NCI-H510A treated with DMSO at 0.1 percent for 48 hours (cell line): ENCODE results near the gene DNMT1.
A peak's percentile ranks its signal among the peaks of the same experiment; 100 is the strongest.

Source experiments
- DNase-seq: peaks from one replicate; lab custom pipeline; 2025; lab: John Stamatoyannopoulos, UW

Gene DNMT1

DNA sequence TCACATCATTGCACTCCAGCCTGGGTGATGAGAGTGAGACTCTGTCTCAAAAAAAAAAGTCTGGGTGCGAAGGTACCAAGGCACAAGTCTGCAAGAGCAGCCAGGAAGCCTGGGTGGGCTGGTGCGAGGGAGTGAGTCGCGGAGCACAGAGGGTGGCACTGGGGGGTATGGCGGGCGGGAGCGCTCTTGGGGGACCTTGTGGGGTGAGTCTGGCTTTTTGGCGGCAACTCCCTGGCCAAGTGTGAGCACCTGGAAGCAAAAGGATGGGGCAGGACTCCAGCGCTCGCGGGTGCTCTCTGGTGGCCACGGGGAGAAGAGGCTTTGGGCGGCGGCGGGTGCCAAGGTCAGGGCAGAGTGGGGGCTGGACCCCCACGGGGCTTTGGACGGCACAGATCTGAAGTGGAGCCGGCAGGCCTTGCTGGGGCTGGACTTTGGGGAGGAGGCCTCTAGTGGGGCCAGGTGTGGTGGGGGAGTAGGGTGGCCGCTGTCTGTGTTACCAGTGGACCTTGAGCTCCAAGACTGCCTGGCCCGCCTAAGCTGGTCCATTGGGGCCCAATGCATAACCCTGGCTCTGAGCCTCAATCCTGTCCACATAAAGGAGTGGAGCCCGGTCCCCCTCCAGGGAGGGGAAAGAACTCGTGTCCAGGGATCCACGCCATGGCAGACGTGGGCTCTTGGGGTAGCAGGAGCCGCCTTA lies 81.7 kb downstream of the DNMT1 start:
- peak; percentile 12 for DNase-seq

DNA sequence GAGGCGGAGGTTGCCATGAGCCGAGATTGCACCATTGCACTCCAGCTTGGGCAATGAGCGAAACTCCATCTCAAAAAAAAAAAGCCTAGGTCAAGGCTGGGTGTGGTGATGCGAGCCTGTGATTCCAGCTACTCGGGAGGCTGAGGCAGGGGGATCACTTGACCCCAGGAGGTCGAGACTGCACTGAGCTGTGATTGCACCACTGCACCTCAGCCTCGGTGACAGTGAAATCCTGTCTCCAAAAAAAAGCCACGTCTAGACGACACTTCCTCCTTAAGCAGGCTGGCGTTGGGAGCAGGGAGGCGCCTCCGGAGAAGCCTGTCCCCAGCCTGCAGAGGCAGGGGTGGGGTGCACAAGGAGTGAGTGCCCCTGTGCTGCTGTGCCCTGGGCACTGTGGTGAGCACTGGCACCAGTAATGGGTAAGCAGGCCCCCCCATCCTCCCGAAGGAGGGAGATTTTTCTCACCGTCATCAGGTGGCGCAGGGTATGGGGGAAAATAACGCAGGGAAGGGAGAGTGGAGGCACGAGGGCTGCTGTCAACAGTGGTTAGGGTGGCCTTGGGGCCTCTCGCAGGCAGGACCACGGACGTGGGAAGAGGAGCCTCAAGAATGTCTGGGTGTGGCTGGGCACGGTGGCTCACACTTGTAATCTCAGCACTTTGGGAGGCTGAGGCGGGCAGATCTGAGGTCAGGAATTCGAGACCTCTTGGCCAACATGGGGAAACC lies 82.6 kb downstream of the DNMT1 start:
- DNase-seq = no peak

DNA sequence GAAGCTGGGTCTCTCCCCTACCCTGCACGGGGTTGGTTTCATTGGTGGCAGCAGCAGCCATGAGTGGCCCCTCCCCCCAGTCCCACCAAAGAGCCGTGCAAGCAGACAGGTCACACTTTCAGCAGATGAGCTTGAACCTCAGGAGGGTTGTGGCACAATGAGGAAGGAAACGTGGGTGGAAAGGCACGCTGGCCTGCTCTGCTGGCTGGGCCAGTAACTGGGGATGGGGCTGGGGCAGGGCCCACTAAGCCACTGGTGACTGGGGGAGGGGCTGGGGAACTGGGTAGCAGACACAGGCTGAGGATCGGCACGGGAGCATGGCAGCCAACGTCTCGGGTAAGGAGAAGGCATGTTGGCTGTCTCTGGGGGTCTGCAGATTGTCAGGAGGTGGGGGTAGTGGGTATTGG lies 83.3 kb downstream of the DNMT1 start, which contains the start of gene P2RY11:
P2RY11 (plus strand) TSS at position 289 of the 407 bp plus-strand sequence; CDS start at position 318, 29 bp downstream.
- no peak for DNase-seq

DNA sequence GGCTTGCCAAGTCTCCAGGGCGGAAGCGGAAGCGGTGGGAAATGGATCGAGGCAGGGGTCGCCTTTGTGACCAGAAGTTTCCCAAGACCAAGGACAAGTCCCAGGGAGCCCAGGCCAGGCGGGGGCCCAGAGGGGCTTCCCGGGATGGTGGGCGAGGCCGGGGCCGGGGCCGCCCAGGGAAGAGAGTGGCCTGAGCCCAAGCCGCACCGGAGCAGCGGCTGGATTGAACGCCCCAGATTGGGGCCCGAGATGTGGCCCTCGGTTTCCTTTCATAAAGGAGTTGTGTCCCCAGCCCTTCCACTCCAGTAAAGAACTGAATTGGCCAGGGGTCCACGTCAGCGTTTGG lies 83.8 kb downstream of the DNMT1 start:
- DNase-seq = no peak

DNA sequence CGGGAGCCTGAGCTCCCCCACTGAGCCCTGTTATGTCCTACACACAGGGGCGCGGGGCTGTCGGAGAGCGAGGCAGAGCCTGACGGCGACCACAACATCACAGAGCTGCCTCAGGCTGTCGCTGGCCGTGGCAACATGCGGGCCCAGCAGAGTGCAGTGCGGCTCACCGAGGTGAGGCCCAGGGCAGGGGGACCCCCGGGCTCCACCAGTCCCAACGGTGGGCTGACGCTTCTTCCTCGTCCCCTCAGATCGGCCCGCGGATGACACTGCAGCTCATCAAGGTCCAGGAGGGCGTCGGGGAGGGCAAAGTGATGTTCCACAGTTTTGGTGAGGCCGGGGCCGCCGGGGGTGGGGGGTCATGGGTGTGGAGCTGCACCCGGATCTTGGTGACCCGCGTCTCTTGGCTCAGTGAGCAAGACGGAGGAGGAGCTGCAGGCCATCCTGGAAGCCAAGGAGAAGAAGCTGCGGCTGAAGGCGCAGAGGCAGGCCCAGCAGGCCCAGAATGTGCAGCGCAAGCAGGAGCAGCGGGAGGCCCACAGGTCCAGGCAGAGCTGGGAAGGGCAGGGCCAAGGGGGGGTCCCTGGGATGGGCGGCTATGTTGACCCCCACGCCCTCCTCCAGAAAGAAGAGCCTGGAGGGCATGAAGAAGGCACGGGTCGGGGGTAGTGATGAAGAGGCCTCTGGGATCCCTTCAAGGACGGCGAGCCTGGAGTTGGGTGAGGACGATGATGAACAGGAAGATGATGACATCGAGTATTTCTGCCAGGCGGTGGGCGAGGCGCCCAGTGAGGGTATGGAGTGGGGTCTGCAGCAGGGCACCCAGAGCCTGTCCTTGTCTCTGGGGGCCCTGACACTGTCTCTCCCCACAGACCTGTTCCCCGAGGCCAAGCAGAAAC lies 84.4 kb downstream of the DNMT1 start:
- DNase-seq = no peak

DNA sequence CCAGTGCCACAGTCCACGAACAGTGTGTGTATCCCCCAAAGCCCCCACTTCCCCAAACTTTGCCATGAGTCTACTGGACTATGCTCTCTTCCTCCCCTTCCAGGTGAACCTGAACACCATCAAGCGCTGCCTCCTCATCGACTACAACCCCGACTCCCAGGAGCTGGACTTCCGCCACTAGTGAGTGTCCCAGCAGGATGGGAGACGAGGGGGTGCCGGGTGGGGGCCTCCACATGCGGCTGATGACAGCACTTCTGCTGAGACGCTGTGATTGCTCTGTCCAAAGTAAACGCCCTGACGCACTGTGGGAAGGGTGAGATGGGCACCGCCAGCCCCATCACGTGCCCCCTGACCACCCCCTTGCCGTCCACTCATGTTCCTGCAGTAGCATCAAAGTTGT lies 85.2 kb downstream of the DNMT1 start:
- DNase-seq = no peak

DNA sequence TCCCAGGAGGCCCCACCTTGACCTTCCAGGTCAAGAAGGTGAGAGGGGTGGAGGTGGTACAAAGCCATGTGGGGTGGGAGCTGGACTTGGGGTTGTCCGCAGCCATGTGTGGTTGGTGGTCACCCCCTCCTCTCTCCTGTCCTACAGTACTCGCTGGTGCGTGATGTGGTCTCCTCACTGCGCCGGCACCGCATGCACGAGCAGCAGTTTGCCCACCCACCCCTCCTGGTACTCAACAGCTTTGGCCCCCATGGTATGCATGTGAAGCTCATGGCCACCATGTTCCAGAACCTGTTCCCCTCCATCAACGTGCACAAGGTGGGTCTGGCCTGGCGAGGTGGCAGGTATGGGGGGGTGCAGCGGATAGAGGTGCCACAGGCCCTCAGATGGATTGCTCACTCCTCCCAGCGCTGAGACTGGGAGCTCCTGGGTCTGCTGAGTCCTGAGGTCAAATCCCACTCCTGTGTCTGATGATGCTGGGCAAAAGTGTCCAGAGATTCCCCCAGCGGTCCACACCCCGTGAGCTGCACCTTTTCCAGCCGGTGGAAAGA lies 86.9 kb downstream of the DNMT1 start:
- DNase-seq = no peak

DNA sequence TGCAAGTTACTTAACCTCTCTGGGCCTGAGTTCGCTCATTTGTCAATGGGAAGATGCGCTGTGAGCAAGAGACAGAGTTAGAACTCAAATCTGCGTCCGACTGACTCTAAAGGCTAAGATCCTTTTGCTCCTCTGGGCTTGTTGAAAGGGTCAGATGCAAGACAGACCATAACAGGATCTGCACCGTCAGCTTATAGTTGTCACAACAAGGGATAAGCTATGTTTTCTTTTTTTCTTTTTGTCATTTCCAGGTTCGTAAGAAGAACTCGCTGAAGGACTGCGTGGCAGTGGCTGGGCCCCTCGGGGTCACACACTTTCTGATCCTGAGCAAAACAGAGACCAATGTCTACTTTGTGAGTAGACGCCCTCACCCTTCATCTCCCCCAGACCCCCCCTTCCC lies 87.5 kb downstream of the DNMT1 start:
- no peak for DNase-seq

DNA sequence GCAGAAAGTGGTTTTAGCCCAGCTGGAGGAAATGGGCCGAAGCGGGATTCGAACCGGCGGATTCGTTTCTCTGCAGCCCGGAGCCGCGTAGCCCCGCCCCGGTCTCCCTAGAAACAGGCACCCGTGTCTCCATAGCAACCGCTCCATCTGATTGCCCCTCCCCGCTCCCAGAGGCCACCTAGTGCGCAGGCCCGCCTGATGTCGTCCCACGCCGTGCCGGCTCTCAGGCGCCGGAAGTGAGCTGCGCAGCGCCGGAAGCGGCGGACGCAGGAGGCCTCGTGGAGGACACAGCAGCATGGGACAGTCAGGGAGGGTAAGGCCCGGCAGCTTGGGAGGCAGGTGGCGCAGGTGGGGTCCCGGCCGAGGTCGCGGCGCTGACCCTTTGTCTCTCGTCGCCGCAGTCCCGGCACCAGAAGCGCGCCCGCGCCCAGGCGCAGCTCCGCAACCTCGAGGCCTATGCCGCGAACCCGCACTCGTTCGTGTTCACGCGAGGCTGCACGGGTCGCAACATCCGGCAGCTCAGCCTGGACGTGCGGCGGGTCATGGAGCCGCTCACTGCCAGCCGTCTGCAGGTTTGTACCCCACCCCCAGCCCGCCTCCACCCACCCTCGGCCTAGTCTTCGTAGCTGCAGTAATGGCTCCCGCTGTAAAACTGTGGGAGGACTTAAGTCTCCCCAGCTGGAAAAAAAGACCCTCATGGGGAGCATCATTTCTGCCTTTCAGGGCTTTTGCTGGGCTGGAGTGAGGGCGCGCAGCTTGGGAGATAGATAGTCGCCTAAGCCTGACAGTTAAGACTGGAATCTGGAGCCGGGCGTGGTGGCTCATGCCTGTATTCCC lies 88.4 kb downstream of the DNMT1 start, which contains the start of gene PPAN:
PPAN (plus strand) TSS at position 263 of the 837 bp plus-strand sequence; CDS start at position 296, 33 bp downstream.
- DNase-seq = peak; percentile 93

DNA sequence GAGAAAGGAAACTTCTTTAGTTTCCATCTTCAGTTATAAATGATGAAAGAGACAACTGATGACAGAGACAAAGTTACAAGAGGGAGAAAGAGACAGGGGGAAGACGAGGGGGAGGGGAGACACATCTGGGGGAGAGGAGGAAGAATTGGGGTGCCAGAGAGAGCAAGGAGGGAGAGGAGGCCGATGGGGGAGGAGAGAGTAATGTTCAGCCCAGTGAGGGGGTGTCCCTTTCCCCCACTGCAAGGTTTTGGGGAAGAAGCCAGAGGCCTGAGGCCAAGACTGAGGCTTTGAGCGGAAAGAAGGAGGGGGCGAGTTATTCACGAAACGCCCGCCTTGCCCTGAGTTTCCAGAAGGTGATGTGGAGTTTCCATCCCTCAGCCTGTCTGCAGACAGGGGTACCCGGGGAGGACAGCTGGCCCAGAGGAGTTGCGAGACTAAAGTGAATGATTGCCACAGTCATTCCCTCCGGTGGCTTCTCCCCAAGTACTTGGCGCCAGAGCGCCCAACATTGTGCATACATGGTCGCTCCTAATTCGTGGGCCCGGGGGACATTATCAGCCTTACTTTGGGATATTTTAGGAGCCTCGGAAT lies 89.1 kb downstream of the DNMT1 start:
- no peak for DNase-seq

DNA sequence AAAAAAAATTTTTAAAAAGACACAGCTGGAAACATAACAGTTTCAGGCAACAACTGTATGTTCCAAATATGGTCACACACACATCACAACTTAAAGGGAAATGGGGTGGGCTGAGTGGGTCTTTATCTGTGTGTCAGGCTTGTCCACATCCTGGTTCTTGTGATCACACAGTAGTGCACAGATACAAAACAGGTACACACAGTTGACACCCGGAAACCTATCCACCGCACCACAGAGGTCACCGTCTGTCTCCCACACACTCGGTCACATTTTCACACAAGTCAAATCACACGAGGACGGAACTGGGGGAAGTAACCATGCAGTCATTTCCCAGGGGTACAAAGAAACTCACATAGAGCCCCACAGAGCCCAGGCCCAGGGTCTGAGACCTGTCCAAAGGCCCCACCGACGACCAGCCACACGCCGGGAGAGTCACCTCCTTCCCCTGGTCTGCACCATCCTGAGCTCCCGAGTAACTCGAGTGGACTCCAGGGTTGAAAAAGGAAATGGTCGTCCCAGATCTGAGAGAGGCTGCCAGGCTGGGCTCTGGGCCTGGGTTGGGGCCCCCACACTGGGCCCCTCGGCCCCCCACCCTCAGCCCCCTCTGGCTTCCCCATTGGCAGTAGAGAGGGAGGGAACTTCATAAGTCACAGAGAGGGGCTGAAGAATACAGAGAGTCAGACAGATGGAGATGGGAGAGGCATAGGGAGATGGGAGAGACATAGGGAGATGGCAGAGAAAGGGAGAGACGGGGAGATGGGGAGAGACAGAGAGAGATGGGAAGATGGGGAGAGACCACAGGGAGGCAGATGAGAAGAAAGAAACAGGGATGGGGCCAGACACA lies 89.9 kb downstream of the DNMT1 start:
- DNase-seq = no peak

DNA sequence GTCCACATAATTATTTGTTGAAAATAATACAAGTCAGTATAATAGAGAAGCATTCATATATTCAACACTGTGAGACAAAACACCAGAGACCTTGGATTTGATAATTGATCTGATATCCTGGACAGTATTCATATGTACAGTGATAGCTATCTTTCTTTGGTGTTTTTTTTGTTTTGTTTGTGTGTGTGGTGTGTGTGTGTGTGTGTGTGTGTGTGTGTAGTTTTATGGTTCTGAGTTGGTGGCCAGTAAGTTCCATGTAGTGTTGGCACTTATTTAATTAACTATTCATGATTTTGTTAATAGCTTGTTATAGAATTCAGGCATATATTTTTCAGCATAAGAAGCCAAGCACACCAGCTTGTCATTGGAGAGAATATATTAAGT lies 90.6 kb downstream of the DNMT1 start:
- DNase-seq = no peak

DNA sequence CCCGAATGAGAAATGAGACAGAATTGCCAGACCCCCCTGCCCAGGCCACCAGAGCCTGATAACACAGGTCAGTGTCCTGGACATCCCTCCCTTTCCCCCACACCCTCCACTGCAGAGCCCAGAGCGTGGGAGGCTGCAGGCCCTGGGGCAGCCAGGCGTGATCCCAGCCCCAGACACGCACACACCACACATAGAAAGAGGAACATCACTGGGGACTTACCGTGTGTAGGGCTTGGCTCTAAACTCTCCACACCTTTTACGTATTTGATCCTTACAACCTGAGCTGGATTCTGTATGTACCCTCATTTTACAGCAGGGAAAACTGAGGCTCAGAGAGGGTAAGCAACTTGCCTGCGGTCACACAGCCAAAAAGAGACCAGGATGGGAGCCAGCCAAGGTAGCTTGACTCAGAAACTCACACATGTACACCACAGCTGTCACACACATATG lies 91.9 kb downstream of the DNMT1 start:
- DNase-seq = no peak

DNA sequence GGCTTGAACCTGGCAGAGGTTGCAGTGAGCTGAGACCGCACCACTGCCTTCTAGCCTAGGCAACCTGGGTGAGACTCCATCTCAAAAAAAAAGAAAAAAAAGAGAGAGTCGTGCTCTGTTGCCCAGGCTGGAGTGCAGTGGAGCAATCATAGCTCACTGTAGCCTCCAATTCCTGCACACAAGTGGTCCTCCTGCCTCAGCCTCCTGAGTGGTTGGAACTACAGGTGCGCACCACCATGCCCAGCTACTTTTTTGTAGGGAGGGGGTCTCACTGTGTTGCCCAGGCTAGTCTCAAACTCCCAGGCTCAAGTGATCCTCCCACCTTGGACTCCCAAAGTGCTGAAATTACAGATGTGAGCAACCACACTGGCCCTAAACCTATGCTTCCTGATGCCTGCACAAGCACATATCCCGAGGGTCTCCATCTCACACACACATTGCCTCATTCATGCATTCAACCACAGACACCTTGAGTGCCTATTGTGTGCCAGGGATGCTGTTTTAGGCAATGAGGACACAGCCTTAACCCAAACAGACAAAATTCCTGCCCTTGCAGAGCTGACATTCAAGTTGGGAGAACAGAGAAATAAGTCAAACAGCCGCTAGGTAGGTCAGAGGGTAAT lies 94.5 kb downstream of the DNMT1 start:
- no peak for DNase-seq

DNA sequence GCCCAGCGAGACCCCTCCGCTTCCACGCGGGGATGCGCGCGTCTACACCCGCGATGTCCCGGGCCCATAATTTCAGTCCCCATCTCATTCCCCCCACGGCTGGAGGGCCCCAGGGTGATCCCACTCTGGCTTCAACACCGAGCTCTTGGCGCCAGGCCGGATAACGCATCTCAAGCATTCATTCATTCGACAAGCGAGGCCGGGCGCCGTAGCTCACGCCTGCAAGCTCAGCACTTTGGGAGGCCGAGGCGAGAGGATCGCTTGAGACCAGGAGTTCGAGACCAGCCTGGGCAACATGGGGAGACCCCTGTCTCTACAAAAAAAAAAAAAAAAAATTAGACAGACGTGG lies 98.2 kb downstream of the DNMT1 start:
- DNase-seq = no peak

DNA sequence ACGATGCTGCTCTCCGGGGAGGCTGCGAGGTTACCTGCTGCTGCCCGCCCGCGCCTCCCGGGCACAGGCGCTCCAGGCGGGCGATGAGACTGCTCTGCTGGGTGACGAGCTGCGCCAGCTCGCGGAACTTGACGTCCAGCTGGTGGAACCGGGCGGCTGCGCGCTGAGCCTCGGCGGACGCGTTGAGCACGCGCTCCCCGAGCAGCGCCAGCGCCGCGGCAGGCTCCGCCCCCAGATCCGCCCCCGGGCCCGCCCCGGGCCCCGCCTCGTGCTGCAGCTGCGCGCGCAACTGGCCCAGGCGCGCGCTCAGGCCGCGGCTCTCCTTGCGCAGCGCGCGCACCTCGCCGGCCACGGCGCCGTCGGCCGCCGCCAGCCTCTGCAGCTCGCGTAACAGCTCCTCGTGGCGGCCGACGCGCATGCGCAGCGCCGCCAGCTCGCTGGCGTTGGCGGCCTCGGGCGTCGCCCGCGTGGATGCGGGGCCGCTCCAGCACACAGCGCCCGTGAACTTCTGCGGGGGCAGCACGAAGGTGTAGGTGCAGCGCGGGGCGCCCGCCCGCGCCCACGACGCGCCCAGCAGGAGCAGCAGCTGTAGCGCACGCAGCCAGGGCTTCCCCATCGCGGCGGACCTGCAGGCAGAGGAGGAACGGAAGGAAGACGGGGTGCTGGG lies 98.7 kb downstream of the DNMT1 start:
- peak; percentile 63 for DNase-seq

DNA sequence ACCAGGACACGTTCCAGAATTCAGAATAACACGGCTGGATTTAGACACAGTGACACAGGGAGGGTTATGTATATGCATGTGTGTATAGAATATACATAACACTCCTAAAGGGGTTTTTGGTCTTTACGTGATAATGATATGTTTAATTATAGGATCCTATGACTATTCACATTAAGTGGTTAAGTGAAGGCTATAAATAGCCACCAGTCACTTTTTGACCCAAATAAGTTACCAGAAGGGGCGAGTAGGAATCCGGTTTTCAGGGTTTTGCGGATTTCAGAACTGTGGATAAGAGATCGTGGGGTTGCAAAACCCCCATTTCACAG lies 99.2 kb downstream of the DNMT1 start:
- DNase-seq = no peak

DNA sequence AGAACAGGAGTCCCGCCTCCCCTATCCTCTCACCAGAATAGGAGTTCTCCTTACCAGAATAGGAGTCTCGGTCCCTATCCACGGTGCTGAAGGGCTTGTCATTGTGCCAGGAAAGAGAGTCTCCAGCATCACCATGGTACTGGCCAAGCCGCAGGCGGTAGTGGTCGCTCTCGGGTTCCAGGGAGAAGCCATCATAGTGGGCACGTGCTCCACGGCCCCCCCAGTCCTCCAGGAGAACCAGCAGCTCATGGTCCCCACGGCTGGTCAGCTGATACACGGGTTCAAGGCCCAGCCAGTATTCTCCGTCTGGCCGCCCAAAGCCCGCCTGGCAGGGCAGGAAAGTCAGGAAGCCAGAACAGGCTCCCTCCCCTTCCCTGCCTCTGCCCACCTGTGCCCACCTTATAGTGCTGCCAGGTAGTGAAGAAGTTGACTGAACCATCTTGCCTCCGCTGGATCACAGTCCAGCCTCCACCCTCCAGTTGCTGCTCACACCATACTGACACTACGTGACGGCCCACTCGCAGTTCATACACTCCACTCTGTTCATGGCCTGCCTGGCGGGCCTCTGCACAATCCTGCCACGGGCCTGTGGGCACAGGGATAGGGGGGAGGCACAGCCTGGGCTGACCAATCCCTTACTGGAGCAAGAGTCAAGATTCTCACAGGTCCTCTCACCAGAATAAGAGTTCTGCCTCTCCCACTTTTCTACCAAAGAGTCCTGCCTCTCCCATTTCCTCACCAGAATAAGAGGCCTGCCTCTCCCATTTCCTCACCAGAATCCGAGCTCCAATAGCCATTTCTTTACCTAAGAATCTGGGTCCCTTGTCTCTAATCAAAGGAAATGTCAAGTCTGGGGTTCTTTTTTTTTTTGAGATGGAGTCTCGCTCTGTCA lies 101.2 kb downstream of the DNMT1 start:
- DNase-seq = no peak
